ENCODE measurements around the gene GLDC.
"Not testable (repeated sequence)": the region's sequence is repeated elsewhere in the genome, so short reads cannot be mapped to it uniquely, and the experiment has no call there.

Gene GLDC

GRCh38 chr9:6660512-6660911 is 15.0 kb upstream of the GLDC start:
- DNase-seq = no peak

DNA sequence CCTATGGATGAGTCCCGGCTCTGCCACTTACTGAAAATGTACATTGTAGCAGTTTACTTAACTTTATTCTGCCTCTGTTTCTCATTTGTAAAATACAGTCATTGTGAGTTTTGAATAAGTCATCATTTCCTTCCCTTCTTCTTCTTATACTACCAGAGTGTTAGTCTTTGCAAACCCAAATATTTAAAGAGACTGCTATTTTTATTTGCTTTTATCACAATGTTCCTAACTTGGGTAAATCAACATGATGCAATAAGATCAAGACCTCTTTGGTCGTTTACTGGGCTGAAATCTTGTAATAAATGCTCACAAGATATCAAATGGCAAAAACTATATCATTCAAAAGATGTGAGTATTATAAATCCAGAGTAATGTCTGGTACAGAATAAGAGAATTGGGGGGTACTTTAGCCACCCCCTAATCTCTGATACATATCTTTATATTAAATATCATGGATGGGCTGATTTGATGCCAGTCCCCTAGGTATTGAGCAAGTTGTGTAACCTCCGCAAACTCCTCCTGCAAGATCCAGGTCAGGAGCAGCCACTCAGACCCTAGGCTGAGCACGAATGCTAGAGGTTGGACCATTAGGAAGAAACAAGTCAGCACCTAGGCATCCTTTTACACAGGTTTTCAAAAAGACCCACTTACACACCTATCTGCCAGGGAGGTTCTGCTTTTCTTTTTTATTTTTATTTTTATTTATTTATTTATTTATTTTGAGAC is 13.3 kb upstream of the GLDC start:
- DNase-seq = no peak

- no peak for DNase-seq
Observed at GRCh38 chr9:6656614-6657300, 11.2 kb upstream of the GLDC start.

DNA sequence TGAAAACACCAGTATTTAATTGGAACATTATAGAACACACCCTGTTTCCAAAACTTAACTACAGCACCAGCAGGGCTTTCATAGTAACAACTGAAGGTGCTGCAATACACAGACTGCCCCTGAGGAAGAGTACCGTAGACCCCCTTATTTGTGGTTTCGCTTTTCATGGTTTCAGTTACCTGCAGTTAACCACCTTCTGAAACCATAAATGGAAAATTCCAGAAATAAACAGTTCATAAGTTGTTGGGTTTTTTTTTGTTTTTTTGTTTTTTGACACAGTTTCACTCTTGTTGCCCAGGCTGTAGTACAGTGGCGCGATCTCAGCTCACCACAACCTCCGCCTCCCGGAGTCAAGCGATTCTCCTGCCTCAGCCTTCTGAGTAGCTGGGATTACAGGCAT is 9.5 kb upstream of the GLDC start:
- no peak for DNase-seq

DNA sequence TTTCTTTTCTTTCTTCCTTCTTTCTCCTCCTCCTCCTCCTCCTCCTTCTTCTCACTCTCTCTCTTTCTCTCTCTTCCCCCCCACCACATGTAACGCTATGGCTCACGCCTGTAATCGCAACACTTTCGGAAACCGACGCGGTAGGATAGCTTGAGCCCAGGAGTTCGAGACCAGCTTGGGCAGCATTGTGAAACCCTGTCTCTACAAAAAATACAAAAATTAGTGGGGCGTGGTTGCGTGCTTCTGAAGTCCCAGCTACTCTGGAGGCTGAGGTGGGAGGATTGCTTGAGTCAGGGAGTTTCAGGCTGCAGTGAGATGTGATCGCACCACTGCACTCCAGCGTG is 736 bp upstream of the GLDC start:
- DNase-seq = no peak

- not testable (repeated sequence) for DNase-seq
Observed at GRCh38 chr9:6645105-6645354, 499 bp downstream of the GLDC start.

DNA sequence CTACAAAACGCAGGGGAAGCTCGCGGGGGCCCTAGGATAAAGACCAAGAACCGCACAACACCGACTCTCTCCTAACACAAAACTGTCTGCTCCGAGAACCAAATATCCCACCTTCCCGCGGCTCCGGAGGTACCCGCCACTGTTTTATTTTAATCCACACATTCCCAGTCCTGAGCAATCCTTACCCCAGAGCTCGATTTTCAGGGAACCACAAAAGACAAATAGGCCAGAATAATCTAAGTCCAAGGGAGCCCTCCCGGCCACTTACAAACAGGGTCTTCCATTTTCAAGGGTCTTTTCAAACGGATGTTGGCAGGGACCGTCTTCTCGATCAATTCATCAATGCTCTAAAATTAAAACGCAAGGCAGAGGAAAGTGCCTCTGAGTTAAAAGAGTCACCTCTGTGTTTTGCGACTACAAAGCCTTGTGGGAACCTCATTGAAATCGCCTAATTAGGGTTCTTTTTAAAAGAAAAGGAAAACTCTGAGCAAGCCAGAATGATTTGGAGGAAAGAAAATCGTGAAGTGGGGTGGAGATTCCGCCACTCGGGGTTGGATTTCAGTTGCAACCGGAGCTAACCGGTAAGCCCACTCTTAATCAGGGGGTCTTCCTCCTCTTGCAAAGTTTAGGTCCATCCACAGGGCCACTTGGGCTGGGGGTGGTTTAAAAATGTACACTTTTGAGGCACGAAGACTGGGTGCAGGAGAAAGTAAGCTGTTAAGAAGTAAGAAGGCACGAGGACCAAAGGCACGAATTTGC is 1.0 kb downstream of the GLDC start:
- no peak for DNase-seq

DNA sequence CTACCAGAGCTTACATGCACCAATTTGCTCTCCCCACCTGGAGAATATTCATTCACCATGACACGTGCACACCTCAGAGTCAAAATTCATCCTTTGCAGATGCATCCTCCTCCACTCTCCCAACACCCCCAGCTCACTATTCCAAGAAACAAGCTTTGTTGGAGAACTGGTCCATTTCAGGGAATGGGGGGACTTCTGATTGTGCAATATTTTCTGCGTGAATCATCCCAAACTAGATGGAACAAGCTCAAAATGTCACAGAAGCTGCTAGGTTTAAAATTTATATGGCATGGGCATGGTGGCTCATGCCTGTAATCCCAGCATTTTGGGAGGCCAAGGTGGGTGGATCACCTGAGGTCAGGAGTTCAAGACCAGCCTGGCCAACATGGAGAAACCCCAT is 3.6 kb downstream of the GLDC start:
- no peak for DNase-seq

DNA sequence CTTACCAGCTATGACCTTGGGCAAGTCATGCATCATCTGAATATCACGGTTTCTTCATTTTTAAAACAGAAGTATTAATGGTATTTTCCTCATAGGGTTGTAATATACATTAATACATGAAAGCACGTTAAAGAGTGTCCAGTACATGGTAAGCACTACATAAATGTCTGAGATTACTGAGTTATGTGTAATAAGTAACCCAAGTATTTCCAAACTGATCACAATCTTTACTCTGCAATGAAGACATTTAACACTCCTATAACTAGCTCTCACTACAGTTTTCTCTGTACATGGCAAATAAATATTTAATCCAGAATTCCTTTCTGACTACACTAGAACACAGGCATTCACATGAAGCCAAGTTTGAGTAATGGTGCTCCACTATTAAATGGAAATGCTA is 4.0 kb downstream of the GLDC start:
- no peak for DNase-seq

DNA sequence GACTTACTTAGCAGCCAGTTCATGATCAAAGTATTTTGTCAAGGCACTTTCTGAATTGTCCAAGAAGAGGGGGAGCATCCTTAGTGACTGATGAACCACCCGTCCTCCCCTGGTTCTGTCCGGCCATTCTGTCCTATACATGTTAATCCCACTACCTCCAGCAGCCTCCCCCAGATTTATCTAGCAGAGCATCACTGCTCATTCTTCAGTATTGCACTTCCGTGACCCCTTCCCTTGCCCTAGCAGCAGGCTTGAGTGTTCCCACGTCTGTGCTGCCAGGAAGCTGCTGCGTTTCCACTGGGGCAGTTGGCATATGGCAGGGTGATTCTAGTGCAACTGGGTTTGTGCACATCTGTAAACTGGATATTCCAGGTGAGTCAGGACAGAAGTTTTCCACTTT is 4.5 kb downstream of the GLDC start:
- no peak for DNase-seq

DNA sequence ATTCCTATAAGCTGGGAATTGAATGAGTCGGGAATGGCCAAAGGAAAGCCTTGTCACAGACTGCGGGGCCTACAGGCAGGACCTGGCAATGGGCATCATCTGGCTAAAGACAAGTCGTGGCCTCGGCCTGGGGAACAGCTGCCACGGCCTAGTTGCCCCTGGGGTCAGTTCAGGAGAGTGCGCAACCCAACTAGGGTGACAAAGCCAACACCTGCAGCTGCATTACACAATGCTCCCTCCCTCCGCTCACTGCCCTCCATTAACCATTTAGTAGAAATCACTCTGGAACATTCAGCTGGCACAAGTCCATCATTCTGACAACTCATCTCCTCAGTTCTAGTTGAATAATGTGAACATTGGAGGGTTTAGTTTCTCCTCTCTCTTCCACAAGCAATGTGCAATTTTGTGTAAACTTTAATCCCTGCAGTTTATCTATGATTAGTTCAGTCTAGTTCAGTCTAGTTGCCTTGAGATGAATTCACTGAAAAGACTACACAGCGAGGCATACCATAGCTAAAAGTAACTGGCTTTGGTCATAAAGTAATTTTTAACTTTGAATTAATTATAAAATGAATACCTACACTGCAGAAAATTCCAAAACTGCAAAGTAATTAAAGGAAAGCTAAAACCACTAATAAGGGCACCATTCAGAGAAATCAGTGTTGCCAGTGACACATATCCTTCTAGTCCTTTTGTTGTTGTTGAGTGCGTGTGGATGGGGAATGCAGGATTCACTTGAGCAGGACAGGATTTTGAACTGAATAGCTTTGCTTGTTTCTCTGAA is 5.1 kb downstream of the GLDC start:
- DNase-seq = no peak

- no peak for DNase-seq
Observed at GRCh38 chr9:6639622-6640021, 5.9 kb downstream of the GLDC start.

- no peak for DNase-seq
Observed at GRCh38 chr9:6634444-6634843, 11.1 kb downstream of the GLDC start.

GRCh38 chr9:6633378-6633777 is 12.2 kb downstream of the GLDC start:
- DNase-seq = no peak

GRCh38 chr9:6632516-6633183 is 12.9 kb downstream of the GLDC start:
- DNase-seq = no peak

DNA sequence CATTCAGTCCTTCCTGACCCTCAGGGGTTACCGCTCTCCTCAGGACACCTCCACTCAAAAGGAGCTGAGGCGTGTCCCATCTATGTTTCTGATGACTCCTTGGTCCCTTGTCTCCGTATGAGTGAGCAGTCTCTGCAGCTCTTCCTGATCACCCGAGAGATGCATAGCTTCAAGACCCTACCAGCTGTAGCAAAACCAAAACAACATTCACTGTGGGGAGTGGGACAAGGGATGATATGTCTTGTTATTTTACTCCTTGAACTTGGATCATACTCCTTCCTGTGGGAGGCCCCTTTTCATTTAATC is 14.4 kb downstream of the GLDC start:
- DNase-seq = no peak

GRCh38 chr9:6630502-6631206 is 14.9 kb downstream of the GLDC start:
- DNase-seq = no peak

GRCh38 chr9:6628704-6629103 is 16.8 kb downstream of the GLDC start:
- no peak for DNase-seq

GRCh38 chr9:6625363-6625762 is 20.2 kb downstream of the GLDC start:
- no peak for DNase-seq

DNA sequence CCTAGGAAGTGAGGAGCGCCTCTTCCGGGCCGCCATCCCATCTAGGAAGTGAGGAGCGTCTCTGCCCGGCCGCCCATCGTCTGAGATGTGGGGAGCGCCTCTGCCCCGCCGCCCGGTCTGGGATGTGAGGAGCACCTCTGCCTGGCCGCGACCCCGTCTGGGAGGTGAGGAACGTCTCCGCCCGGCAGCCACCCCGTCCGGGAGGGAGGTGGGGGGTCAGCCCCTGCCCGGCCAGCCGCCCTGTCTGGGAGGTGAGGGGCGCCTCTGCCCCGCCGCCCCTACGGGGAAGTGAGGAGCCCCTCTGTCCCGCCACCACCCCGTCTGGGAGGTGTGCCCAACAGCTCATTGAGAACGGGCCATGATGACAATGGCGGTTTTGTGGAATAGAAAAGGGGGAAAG is 22.7 kb downstream of the GLDC start:
- not testable (repeated sequence) for DNase-seq

GRCh38 chr9:6620796-6621195 is 24.7 kb downstream of the GLDC start:
- DNase-seq = no peak

- DNase-seq = no peak
Observed at GRCh38 chr9:6620353-6620752, 25.2 kb downstream of the GLDC start.

DNA sequence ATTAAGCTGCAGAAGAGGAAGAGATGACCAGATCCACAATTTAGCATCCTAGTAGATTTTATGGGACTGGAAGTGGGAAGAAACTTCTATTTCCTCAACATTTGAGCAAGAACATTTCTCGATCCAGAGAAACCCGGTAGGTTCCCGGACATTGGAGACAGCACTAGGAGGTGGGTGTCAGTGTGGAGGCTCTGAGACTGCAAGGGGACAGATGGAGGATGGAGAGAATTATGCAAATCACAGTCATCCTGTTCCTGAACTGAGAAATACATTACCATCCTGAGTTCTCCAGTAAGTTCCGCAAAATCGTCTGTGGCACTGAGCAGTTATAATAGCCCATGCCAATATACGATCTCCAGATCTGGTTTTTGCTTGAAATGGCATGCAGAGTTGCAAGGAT is 25.6 kb downstream of the GLDC start:
- DNase-seq = no peak
